LNCaP clone FGC (cell line): ENCODE measurements around the gene BCL11A.

Experiments used
- DNase-seq: peaks from one replicate; pipeline ENCODE4 v3.0.0-alpha.2; 2011; ENCODE audit warnings: low read depth
- H3K4me3 ChIP-seq: 2 replicates; pipeline ENCODE4 v1.5.1; 2011; ENCODE audit warnings: mild to moderate bottlenecking, low read depth, low read length, control low read depth
- TF ChIP-seq, protein P1 (sequence below): IDR thresholded peaks from 2 replicates; pipeline ENCODE4 v1.5.1; 2012; ENCODE audit warnings: mild to moderate bottlenecking; ENCODE audit not compliant: control insufficient read depth, insufficient read depth; ENCODE audit errors: extremely low read depth

The BCL11A gene

DNA sequence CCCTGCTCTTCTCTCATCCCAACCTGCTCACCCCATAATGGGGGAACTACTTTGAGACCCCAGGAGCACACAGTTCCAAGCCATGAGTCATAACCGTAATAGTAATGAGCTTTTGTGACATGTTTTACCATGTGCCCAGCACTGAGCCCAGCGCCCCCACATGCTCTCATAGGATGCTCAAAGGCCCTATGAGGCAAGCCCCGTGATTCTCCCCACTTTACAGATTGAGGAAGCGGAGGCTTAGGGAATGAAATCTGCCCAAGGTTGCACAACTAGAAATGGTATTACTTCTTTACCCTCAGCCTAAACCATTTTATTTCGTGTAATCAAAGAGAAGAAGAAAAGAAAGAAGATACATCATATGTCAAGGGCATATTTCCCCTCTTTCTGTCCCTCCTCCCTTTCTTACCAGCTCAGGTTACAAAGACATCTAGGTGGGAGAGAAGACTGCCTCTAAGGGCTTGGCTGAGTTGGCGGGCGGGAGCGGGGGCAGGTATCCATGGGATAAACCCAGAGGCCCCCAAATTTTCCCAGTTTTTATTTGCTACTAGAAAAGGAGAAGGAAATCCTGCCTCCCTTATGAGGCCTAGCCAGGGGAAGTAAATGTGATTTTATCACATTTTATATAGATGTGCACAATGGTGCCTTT lies 24.2 kb downstream of the BCL11A start:
- DNase-seq = no peak
- no peak overlapping the region for H3K4me3 ChIP-seq
- TF ChIP-seq, protein P1, sequence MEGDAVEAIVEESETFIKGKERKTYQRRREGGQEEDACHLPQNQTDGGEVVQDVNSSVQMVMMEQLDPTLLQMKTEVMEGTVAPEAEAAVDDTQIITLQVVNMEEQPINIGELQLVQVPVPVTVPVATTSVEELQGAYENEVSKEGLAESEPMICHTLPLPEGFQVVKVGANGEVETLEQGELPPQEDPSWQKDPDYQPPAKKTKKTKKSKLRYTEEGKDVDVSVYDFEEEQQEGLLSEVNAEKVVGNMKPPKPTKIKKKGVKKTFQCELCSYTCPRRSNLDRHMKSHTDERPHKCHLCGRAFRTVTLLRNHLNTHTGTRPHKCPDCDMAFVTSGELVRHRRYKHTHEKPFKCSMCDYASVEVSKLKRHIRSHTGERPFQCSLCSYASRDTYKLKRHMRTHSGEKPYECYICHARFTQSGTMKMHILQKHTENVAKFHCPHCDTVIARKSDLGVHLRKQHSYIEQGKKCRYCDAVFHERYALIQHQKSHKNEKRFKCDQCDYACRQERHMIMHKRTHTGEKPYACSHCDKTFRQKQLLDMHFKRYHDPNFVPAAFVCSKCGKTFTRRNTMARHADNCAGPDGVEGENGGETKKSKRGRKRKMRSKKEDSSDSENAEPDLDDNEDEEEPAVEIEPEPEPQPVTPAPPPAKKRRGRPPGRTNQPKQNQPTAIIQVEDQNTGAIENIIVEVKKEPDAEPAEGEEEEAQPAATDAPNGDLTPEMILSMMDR = no peak

DNA sequence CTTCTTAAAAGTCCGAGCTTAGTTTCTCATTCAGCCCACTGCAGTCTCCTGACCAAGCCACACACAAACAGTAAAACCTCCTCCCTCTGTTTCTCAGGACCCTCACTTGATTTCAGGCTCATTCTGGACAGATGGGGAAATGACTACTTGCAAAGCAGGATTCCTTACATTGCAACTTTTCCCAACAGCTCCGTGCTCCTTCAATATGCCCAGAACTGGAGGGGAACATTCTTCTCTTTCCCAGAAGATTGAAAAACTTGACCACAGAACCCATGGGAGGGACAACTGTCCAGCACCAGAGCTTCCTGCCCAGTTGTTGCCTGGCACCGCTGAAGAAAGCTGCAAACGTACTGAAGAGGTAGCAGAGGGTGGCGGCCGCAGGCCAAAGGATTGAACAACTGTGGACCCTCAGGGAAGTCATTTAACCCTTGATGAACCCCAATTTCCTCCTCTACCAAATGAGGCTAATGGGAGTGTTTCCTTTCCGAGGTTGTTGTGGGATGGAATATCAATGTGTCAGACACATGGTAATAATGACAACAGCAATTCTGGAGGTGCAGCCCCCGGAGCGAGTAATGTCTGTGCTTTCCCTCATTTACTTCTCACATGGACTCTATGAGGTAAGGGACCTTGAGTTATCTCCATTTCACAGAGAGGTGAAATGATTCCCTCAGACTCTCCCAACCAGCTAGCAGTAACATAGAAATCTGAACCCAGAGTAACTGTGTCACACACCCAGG lies 25.0 kb downstream of the BCL11A start:
- H3K4me3 ChIP-seq = no peak overlapping the region
- no peak for DNase-seq
- TF ChIP-seq, protein P1 = no peak

DNA sequence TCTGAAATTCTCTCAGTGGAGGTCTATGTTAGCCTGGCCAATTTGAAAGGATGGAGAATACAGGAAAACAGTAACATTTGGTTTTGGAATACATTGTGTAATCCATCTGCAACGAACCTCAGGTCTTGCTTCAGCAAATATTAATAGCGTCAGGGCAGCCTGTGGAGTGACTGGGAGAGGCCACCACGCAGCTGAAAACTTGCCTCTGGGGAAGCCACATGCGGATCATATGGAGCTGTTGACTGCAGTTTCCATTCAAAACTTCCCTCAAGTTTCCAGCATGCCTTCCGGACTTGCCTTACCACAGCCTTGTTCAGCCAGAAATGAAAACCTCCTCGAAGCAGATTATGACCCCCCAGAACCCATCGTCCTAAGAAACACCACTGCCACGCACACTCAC lies 25.7 kb downstream of the BCL11A start:
- TF ChIP-seq, protein P1 = no peak
- no peak for DNase-seq
- H3K4me3 ChIP-seq = no peak overlapping the region

DNA sequence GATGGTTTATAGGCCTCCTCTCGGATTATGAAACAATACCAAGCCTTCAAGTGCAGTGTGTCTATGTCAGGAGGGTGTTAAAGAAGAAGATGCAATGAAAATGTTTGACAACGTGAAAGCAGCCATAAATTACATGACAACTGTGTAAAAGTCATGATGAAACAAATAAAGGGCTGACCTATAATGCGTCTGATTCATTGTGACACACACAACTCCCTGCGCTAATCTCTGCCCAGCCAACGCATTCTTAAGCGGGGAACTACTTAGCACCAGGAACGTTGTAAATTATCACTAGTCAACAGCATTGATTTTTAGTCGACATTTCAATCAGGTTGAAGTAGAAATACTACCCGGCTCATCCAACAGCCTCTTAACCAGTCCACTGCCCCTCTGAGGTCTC lies 26.8 kb downstream of the BCL11A start:
- no peak overlapping the region for H3K4me3 ChIP-seq
- TF ChIP-seq, protein P1 = no peak
- DNase-seq = no peak

DNA sequence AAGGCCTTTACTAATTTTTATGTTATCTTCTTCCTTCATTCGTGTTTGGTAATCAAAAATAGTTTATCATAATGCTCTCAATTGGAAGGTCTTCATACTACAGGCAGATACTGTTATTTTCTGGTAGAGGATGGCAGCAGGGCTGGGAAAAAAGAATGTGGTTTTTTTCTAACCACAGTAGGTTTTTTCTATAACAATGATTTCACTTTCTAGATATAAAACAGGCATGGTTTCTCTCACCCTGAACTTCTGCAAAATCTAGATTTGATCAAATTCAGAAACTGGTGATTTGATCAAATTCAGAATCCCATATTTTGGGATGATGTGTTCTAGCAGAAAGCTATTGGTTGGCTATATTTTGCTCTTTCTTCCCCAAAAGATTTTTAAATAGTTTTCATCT lies 27.6 kb downstream of the BCL11A start:
- DNase-seq = no peak
- TF ChIP-seq, protein P1 = no peak
- no peak overlapping the region for H3K4me3 ChIP-seq

DNA sequence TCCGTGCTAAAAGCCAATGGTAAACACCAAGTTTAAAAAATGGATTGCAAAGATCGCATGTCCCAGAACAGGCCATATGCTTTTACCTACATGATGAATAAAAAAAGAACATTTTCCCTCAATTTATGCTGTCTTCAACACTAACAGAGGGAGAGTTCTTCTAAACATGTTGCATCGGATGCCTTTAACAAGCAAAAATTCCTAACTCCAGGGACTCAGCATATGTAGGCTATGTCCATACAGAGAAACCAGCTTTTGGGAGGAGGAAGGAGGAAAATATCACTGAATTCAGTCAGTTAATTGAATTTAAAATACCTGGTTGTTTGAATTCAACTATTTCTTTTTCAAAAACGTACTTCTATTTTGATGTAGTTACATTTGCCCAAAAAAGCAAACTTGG lies 28.6 kb downstream of the BCL11A start:
- TF ChIP-seq, protein P1 = no peak
- no peak for DNase-seq
- H3K4me3 ChIP-seq = no peak overlapping the region
